GM18507 (cell line): ENCODE results near the gene POLR3F.

Source experiments
- DNase-seq: peaks from one replicate; pipeline ENCODE4 v3.0.0; 2011; ENCODE audit warnings: low read depth; ENCODE audit not compliant: insufficient read length; ENCODE audit errors: extremely low spot score
- FAIRE-seq: peaks from 2 replicates; lab custom pipeline; 2011; peaks lifted over from hg19 to GRCh38; lab: Jason Lieb, UNC

The POLR3F gene, protein sequence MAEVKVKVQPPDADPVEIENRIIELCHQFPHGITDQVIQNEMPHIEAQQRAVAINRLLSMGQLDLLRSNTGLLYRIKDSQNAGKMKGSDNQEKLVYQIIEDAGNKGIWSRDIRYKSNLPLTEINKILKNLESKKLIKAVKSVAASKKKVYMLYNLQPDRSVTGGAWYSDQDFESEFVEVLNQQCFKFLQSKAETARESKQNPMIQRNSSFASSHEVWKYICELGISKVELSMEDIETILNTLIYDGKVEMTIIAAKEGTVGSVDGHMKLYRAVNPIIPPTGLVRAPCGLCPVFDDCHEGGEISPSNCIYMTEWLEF

DNA sequence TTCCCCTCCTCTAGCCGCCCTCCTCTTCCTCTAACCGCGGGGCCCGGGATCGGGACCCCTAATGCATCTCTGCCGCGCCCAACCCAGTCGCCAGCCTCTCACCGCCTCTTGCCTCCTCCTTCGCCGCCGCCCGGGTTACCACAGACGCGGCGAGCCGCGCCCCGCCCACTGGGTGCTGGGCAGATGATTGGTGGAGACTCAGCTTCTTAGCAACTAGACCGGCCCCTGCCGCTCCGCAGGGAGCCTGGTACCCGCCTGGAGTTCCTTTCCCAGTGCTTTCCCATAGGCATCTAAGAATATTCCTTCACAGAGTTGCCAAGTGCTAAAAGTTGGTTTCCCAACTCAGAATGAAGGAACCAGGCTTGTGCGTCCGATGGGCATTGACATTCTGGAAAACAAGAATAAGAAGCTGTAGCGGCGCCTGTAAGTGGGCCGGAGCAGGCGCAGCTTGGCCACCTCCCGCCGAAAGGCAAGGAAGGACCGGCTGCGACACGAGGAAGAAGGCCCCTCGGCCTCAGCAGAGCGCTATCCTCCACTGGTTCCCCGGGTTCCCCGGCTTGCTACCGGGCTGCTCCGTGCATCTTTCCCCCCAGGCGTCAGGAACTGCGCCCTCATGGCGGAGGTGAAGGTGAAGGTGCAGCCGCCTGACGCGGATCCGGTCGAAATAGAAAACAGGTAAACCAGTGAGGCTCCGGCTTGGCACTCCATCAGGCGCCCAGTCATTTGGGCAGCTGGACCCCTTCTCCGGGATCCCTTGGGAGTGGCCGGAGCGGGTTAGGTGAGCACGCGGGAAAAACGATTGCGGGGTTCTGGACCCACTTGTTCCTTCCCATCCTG is at the start of gene POLR3F, which contains the start of gene DZANK1:
Gene POLR3F, plus strand, starts transcription at position 497 of the 837 bp plus-strand sequence. Its CDS starts 117 bp downstream, at position 614.
Gene DZANK1, minus strand, starts transcription at position 137 of the 837 bp plus-strand sequence. CDS start 1,672 bp downstream, outside the sequence.
- peak; percentile 94 for FAIRE-seq
- DNase-seq: peak; percentile 96

DNA sequence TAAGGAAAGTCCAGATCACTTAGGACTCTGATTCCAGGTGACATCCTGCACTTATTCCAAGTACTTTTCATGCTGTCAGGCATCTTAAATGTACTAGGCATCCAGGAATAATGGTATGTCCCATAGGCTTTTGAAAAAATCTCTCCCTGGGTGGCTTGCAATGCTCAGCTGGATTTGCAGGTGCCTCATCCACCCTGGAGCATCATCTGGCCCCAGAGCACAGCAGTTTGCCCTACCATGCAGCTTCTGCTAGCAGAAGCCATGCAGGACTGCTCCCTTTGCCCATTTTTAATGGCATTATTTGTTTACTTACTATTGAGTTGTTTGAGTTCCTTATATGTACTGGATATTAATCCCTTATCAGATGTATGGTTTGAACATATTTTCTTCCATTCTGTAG is 45.6 kb upstream of the POLR3F start:
- no peak for DNase-seq
- FAIRE-seq: no peak

DNA sequence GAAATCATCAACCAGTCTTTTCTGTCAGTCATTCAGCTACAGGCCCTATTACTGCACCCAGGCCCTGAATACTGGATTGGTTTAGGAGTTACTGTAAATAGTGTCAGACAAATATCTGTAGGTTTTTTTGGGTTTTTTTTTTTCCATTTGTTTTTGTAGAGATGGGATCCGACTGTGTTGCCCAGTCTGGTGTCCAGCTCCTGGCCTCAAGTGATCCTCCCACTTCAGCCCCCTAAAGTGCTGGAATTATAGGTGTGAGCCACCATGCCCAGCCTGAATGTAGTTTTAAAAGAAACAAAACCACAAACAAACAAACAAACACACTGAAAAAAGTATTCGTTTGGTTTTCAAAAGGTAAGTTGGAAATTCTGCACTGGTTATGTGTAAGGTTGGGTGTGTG is 40.0 kb upstream of the POLR3F start:
- FAIRE-seq (no peak), DNase-seq (no peak)

DNA sequence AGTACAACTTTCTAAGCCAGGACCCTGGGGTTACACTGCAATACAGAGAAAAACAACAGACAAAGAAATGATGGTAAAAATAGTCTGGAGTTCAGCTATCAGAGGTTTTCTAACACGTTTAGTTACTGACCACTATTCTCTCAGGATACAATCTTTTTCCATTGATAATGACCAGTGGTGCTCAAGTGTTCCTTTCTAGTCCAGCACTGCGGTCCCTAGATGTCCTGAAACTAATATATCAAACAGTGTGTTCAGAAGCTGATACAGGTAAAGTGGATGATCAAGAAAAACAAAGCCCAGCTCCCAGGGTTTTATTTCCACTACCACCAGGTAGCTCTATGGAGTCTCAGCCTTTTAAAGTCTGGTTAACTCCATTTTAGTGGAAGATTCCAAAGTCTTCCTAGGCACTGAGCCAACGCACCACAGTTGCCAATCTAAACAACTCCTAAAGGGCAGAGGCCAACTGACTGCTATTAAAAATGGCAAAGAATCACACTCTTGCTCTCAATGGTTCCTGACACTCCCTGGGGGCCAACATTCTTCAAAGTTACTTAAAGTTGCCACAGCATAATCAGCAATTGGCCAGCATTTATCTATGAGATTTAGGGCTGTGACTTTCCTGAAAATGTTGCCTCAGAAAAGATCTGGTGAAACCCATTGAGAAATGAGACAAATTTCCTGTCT is 38.6 kb upstream of the POLR3F start:
- FAIRE-seq (no peak), DNase-seq (no peak)

DNA sequence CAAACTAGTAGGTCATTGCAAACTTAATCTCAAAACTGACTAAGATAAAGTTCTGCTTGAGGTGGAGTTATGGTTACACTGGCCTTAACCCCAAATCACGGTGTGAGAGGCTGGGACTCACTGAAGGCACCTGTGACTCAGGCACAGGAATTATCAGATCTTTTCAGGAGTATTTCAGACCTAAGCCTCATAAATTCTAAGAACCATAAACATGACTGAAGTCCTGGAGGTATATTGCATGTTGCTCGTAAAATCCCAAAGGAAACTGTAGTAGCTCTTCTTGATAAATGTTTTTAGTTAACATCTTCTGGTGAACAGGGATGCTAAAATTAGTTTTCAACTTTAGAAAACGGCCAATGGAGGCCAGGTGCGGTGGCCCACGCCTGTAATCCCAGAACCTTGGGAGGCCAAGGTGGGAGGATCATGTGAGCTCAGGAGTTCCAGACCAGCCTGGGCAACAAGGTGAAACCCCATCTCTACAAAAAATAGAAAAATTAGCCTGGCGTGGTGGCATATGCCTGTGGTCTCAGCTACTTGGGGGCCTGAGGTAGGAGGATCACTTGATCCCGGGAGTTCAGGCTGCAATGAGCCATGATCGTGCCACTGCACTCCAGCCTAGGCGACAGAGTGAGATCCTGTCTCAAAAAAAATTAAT is 36.9 kb upstream of the POLR3F start:
- DNase-seq: no peak
- no peak for FAIRE-seq

DNA sequence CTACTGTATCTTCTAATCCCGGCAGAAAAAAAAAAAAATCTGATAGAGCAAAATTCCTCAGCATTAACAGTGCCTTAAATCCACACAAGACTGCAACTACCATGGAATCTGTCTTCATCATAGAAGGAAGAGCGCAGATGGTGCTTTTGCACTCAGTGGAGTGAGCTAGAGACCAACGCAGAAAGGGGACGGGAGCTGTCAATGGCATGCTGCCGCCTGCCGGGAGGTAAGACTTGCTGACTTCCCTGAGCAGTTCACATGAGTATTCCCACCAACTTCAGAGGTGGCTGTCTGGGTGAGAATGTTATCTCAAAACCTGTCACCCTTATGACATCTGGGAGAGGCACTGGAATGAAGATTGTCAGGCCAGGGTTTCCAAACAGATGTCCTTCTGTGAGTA is 36.0 kb upstream of the POLR3F start:
- no peak for DNase-seq
- FAIRE-seq: no peak

DNA sequence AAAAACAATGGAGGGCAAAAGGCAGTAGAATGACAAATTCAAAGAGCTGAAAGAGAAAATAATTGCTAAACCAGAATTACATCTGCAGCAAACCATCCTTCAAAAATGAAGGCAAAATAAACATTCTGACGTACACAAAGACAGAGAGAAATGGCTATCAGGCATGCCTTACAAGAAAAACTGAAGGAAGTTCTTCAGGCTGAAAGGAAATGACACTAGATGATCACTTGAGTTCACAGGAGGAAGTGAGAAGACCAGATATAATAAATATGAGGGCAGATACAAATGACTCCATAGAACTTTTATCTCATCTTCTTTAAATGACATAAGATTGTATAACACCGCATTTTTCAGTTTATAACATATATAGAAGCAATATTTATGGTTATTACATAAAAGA is 30.3 kb upstream of the POLR3F start:
- DNase-seq (no peak), FAIRE-seq (no peak)

DNA sequence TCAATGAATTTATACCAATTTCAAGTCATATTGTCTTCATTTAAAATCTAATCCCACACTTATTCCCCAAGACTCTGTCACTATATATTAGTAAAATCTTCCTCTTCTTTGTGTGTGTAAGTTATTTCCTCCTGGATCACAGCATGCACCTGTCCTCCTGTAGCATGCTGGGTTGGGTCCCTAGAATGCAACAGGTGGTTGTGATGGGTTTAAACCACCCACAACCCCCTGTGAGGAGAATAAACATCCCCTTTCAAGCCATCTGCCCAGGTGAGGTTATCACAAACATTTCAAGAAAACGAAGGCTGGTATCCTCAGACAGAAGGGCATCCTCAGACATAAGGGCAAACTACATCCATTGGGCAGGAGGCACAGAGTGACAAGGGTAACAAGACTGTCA is 26.8 kb upstream of the POLR3F start:
- DNase-seq (no peak), FAIRE-seq (no peak)

DNA sequence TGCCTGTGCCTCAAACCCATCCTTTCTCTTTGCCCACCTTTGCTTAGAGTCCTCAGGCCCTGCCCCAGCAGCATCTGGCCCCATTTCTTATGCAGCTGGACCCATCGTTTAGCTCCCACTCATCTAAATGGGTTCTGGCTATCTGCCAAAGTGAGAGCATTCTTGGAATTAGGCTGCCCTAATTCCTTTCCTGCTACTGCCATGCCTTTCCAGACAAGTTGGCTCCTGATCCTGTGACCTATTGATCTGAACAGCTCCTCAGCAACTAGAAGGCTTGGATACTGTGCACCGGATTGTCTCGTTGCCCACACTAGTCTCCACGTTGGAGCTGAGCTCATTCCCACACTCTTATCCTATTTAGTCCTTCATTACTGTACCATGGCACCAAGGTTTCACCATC is 23.3 kb upstream of the POLR3F start:
- DNase-seq: no peak
- FAIRE-seq: no peak

DNA sequence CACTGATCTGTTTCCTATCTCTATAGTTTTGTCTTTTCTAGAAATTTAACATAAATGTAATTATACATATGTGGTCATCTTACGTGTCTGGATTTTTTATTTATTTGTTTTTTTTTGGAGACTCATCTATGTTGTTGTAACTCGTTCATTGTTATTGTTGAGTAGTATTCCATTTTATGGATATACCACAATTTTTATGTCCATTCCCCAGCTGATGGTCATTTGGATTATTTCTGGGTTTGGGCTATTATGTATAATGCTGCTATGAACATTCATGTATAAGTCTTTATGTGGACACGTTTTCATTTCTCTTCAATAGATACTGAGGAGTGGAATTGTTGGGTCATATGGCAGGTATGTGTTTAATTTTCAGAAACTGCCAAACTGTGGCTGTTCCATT is 10.6 kb upstream of the POLR3F start:
- DNase-seq (no peak), FAIRE-seq (no peak)

DNA sequence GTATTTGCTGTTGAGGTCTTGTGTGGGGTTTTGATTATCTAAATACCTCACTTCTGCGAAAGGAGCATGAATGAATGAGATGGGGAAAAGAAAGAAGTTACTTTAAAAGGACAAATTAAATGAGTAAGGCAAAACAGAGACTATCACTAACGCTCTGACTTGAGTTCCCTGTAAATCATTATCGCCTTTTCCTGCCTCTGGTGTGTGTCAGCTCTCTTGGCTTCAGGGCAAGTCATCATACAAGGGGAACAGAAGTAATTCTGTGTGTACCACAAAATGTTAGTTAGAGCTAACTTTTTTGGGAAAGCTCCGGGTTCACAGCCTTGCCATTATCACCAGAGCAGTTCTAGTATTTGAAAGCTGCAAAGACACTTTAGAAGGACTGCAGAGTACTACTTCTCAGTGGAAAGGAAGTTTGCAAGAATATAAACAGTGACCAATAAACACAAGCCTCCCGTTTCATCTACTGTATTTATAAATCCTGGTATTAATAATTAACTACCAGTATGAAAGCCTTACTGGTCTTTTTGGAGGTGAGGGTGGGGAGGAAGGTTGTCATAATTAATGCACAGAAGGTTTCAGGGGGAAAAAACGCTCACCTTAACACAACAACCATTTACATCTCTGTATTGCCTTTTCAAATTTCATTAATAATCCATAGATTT is 1.5 kb upstream of the POLR3F start:
- DNase-seq: no peak
- peak; percentile 88 for FAIRE-seq

DNA sequence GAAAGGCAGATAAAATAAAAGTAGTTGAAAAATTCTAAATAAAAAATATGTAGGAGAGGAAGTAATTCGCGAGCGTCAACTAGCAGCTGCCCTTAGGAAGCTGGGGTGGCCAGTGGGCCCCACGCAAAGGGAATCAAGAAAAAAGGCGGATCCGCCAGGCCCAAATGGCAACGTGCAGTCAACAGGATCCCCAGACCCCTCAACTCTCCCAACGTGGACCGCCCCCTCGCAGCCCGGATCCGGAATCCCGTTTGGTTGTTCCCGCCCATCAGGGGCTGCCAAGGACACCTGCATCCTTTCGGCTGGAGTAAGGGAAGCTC is 656 bp upstream of the POLR3F start:
- no peak for DNase-seq
- no peak for FAIRE-seq

DNA sequence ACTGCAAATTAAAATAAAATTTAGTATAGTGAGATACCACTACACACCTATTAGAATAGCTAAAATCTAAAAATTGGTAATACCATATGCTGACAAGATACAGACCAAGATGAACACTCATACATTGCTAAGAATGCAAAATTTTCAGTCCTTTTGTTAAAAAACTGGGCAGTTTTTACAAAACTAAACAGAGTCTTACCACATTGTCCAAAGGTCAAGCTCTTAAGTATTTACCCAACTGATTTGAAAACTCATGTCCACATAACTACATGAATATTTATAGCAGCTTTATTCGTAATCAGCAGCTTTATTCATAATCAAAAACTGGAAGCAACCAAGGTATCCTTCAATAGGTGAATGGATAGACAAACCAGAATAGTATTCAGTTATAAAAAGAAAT is 10.0 kb downstream of the POLR3F start:
- DNase-seq (no peak), FAIRE-seq (no peak)

DNA sequence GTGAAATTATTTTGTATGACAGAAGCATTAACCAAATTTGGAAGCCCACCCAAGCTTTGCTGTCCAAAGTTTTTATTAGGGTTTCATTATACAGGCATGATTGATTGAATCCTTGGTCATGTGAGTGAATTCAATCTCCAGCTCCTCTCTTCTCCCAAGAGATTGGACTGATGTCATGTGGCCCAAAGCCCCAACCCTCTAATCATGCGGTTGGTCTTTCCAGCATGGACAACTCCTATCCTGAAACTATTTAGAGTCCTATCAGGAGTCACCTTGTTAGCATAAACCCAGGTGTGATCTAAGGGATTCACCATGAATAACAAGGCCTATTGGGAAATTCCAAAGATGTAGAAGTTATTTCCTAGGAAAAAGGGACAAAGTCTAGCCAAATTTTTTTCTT is 10.6 kb downstream of the POLR3F start:
- no peak for DNase-seq
- FAIRE-seq: no peak

DNA sequence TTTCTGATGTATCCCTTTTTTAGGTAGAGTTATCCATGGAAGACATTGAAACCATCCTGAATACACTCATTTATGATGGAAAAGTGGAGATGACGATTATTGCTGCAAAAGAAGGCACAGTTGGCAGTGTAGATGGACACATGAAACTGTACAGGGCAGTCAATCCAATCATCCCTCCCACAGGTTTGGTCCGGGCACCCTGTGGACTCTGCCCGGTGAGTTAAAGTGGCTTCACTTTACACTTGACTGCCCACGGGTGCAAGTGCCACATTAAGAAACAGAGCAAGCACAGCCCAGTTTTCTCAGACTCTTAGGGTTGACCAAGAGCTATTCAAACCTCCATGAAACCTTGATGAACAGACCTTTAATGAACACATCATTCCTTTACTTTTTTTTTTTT is 14.4 kb downstream of the POLR3F start:
- no peak for FAIRE-seq
- no peak for DNase-seq

DNA sequence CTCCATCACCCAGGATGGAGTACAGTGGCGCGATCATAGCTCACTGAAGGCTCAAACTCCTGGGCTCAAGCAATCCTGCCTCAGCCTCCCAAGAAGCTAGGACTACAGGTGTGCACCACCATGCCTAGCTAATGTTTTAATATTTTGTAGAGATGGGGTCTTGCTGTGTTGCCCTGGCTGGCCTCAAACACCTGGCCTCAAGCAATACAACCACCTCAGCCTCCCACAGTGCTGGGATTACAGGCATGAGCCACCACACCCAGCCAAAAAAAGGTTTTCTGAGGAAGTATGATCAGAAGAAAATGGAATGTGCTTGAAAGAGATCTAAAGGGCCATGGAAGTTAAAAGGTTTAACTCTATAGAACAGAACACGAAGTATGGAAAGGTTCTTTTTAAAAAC is 21.1 kb downstream of the POLR3F start:
- no peak for DNase-seq
- FAIRE-seq: no peak

DNA sequence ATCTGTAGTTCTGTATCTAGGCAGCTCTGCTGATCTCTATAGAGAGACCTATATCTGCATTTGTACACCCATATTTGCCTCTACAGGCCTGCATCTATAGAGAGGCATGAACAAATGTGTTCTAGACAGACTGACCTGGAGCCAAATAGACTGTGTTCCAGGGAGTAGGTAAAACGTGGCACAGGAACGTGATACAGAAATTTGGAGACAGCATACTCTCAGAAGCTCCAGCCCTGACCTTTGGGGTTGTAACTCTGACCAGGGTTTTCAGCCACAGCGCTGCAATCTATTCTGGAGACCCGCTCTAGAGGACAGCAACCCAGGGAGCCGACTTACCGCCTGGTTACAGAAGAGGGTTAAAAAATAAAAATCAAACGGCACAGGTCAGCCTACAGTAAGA is 28.9 kb downstream of the POLR3F start:
- no peak for FAIRE-seq
- no peak for DNase-seq

DNA sequence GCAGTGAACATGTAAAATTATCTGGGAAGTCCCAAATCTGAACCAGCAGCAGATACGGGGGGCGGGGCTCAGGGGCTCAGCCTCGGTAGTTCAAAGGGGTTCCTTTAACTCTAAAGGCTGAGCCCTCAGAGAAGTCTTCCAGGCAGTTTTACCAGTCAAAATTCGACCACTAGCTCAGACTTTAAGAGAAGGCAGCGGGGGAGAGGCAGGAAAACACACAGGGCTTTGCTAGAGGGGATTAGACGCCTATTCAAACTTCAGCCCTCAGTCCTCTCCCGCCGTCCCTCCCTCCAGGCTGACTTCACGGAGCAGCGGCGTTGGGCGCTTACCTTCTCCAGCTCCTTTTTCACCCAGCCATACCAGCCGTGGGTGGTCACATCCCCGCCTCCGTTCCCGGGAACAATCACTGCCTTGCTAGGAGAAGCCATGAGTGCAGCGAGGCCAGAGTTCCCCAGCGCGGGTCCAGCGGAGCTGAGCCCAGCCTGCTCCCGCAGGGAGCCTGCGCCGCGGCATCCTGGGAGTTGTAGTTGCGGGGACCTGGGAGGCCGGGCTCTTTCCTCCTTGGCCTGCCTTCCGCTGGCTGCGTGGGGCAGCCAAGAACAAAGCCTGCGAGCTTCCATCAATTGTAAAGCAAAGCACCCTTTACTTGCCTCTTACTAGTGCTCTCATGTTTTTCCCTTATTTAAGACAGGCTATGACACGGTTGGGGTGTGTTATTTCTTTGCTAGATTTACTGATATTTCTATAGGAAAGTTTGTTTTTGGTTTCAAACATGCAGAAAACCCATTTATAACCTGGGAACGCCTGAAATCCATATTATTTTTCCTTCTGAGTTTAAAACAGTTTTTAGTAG is 29.8 kb downstream of the POLR3F start, which contains the start of gene RBBP9:
Gene RBBP9, minus strand, starts transcription at position 486 of the 853 bp plus-strand sequence. Its CDS starts 58 bp downstream, at position 428.
- DNase-seq (peak; percentile 69), FAIRE-seq (peak; percentile 77)
